Measurements from ENCODE around the gene ARHGAP1. TPM values are rescaled to one million over a fixed set of nuclear protein-coding genes. Genes with fewer than 3 reads are reported as not detected.

The ARHGAP1 gene
- total RNA-seq (2021; ENCODE audit: unreplicated experiment) (43.5 TPM), Bru-seq, nascent RNA (percentile 61 among the genes with signal in this experiment), BruChase-seq, experiment 1, labeled RNA remaining after a 2-hour chase (percentile 66 among the genes with signal in this experiment), BruChase-seq, experiment 2, labeled RNA remaining after a 6-hour chase (percentile 80 among the genes with signal in this experiment)
- polyA plus RNA-seq (2012; ENCODE audit: insufficient read length): 29.5 TPM
- long read RNA-seq, partial matches to known transcripts: 2 of 35 reads
- long read RNA-seq, other reads (novel, unspliced or antisense): 27 of 35 reads

GRCh38 chr11:46700241-46701077, at the start of gene ARHGAP1, which contains the start of gene ZNF408:
Gene ARHGAP1, minus strand, starts transcription at chr11:46700619. Its CDS starts 4,512 bp downstream, at chr11:46696107.
Gene ZNF408, plus strand, starts transcription at chr11:46701031. Its CDS starts 17 bp downstream, at chr11:46701048.
- H3K36me3 ChIP-seq (ENCODE audit: control insufficient read depth, insufficient read depth, low read length): peaks cover 10% of the 10 kb centered on the region
- CTCF ChIA-PET: no interaction called here
- TF ChIP-seq POLR2AphosphoS5 (IDR thresholded peaks at IDR 0.05; ENCODE audit: low read depth, low read length) (peak; percentile 55), REST (IDR thresholded peaks at IDR 0.05; ENCODE audit: insufficient read depth in 1 of 2, low read depth in 2 of 2, low read length in 1 of 2) (no peak), SIN3A (IDR thresholded peaks at IDR 0.05; ENCODE audit: borderline replicate concordance, insufficient read depth, low read depth, low read length) (peak; percentile 98), TCF7L2 (IDR thresholded peaks at IDR 0.05; ENCODE audit: low read depth, low read length) (0 out of 2 replicates have a peak, but pooled peaks have one; percentile 19)
- TF ChIP-seq, protein P1, sequence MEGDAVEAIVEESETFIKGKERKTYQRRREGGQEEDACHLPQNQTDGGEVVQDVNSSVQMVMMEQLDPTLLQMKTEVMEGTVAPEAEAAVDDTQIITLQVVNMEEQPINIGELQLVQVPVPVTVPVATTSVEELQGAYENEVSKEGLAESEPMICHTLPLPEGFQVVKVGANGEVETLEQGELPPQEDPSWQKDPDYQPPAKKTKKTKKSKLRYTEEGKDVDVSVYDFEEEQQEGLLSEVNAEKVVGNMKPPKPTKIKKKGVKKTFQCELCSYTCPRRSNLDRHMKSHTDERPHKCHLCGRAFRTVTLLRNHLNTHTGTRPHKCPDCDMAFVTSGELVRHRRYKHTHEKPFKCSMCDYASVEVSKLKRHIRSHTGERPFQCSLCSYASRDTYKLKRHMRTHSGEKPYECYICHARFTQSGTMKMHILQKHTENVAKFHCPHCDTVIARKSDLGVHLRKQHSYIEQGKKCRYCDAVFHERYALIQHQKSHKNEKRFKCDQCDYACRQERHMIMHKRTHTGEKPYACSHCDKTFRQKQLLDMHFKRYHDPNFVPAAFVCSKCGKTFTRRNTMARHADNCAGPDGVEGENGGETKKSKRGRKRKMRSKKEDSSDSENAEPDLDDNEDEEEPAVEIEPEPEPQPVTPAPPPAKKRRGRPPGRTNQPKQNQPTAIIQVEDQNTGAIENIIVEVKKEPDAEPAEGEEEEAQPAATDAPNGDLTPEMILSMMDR (IDR thresholded peaks at IDR 0.05): no peak

GRCh38 chr11:46747150-46747549, 46.7 kb upstream of the ARHGAP1 start:
- in situ Hi-C loops (cut with HindIII; ENCODE audit: low pct_unique_long_range_greater_than_20kb, low sequenced_read_pairs): no loop called here
- no peak for DNase-seq (ENCODE audit: low read depth, low spot score)
- Histone ChIP-seq H3K27me3 (ENCODE audit: control insufficient read depth, insufficient read depth, low read length) (no peaks in the 10 kb centered on the region), H3K36me3 (ENCODE audit: control insufficient read depth, insufficient read depth, low read length) (peaks cover 55% of the 10 kb centered on the region), H3K4me1 (ENCODE audit: control insufficient read depth, insufficient read depth, low read length) (no peaks in the 10 kb centered on the region), H3K27ac (ENCODE audit: low read length) (no peak overlapping the region), H3K4me3 (ENCODE audit: low read depth in 2 of 2, low read length in 2 of 2) (no peak overlapping the region), H3K9me3 (ENCODE audit: control insufficient read depth, insufficient read depth, low read depth, low read length) (no peaks in the 10 kb centered on the region)
- TF ChIP-seq POLR2AphosphoS5 (IDR thresholded peaks at IDR 0.05; ENCODE audit: low read depth, low read length): no peak
- no peak for TF ChIP-seq TCF7L2 (IDR thresholded peaks at IDR 0.05; ENCODE audit: low read depth, low read length)
- TF ChIP-seq, protein P1 (IDR thresholded peaks at IDR 0.05): no peak
- TF ChIP-seq SIN3A (IDR thresholded peaks at IDR 0.05; ENCODE audit: borderline replicate concordance, insufficient read depth, low read depth, low read length): no peak
- TF ChIP-seq REST (IDR thresholded peaks at IDR 0.05; ENCODE audit: insufficient read depth in 1 of 2, low read depth in 2 of 2, low read length in 1 of 2): no peak
- ChIA-PET CTCF (interaction anchor here (0.5 kb wide), 1 partner anchor 9 kb away, joined by 4 read pairs; no protein-coding TSS in a partner anchor), POLR2A (no interaction called here)
- BruUV-seq (replicated peaks): no TSS peak
- ATAC-seq: no peak
- intact Hi-C loops (cut with micrococcal nuclease; ENCODE audit: unreplicated experiment): no loop called here

More at GRCh38 chr11:46700241-46701077, at the start of gene ARHGAP1, which contains the start of gene ZNF408:
- Histone ChIP-seq H3K27ac (ENCODE audit: low read length) (peak within 1 kb of the TSS; percentile 99), H3K4me1 (ENCODE audit: control insufficient read depth, insufficient read depth, low read length) (peaks cover 8% of the 10 kb centered on the region; the same call in 1 of the 2 replicates), H3K27me3 (ENCODE audit: control insufficient read depth, insufficient read depth, low read length) (no peaks in the 10 kb centered on the region), H3K9me3 (ENCODE audit: control insufficient read depth, insufficient read depth, low read depth, low read length) (no peaks in the 10 kb centered on the region), H3K4me3 (ENCODE audit: low read depth in 2 of 2, low read length in 2 of 2) (peak within 1 kb of the TSS; percentile 90 to 99)
- intact Hi-C loops (cut with micrococcal nuclease; ENCODE audit: unreplicated experiment) (no loop called here), in situ Hi-C loops (cut with HindIII; ENCODE audit: low pct_unique_long_range_greater_than_20kb, low sequenced_read_pairs) (no loop called here)
- BruUV-seq (replicated peaks): no TSS peak
- DNase-seq (ENCODE audit: low read depth, low spot score): peak; percentile 94
- ATAC-seq: peak; percentile 96
- POLR2A ChIA-PET: interaction anchor here (0.6 to 1.0 kb wide), 3 partner anchors 16 to 136 kb away, joined by 3 read pairs; no protein-coding TSS in a partner anchor

Measured in Panc1 (cell line).